ENCODE data around the gene RGL1. TPM values are rescaled to one million over a fixed set of nuclear protein-coding genes. Genes with fewer than 3 reads are reported as not detected.

RGL1 gene
- total RNA-seq, 1 experiment from 2014 or later = 1.3 TPM

GRCh38 chr1:183806125-183806524 is 1.2 kb downstream of the RGL1 start:
- no peaks in the 10 kb centered on the region for H3K9me2 ChIP-seq (ENCODE audit: insufficient read depth)
- no peak for TF ChIP-seq CEBPB (IDR thresholded peaks at IDR 0.05; ENCODE audit: low read depth)
- TF ChIP-seq POLR2A (IDR thresholded peaks at IDR 0.05; ENCODE audit: borderline replicate concordance, extremely low read depth, insufficient read depth, insufficient read length) = no peak
- TF ChIP-seq ZNF274 (IDR thresholded peaks at IDR 0.05; ENCODE audit: low read depth, low read length) = no peak
- TF ChIP-seq, protein P1, sequence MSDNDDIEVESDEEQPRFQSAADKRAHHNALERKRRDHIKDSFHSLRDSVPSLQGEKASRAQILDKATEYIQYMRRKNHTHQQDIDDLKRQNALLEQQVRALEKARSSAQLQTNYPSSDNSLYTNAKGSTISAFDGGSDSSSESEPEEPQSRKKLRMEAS (IDR thresholded peaks at IDR 0.05) = no peak
- no peak for TF ChIP-seq SIN3A (IDR thresholded peaks at IDR 0.05; ENCODE audit: low read depth)
- no peak for TF ChIP-seq SRF (IDR thresholded peaks at IDR 0.05; ENCODE audit: low read depth)
- no peak for TF ChIP-seq ZBTB33 (IDR thresholded peaks at IDR 0.05; ENCODE audit: extremely low read depth, insufficient replicate concordance, low read length)
- no peak for TF ChIP-seq ATF3 (IDR thresholded peaks at IDR 0.05)
- TF ChIP-seq SP1 (IDR thresholded peaks at IDR 0.05; ENCODE audit: low read depth) = no peak
- ChIA-PET RAD21 (ENCODE audit: low non-redundant PET in 1 of 2, low total read pairs in 2 of 2, uncharacterized antibody in 2 of 2, unreplicated experiment in 2 of 2) (no interaction called here), CTCF (no interaction called here), POLR2A (no interaction called here)
- H3K36me3 ChIP-seq (ENCODE audit: control insufficient read depth in 1 of 2, insufficient read depth in 2 of 2, low read length in 2 of 2) = no peaks in the 10 kb centered on the region
- ATAC-seq (no peak), DNase-seq (ENCODE audit: low read depth, low spot score) (no peak)
- no peak overlapping the region for H3K27ac ChIP-seq (ENCODE audit: low read depth, low read length)
- no peaks in the 10 kb centered on the region for H3K27me3 ChIP-seq (ENCODE audit: insufficient read depth, low read length)
- intact Hi-C loops (cut with micrococcal nuclease) = no loop called here
- BruUV-seq (replicated peaks) = no TSS peak
- peaks cover 0 to 14% of the 10 kb centered on the region in 2 experiments; a peak in 1 of 4 replicates for H3K4me1 ChIP-seq (ENCODE audit: control insufficient read depth in 1 of 2, insufficient read depth in 2 of 2, low read length in 2 of 2)
- no peak overlapping the region for H2AFZ ChIP-seq (ENCODE audit: low read depth, low read length, poor library complexity, severe bottlenecking)
- no peaks in the 10 kb centered on the region for H3K79me2 ChIP-seq (ENCODE audit: insufficient read depth, low read length)
- H3K4me3 ChIP-seq (replicated peaks in 1 of 2; ENCODE audit: low read depth in 1 of 2, low read length in 2 of 2) = no peak overlapping the region
- H3K9ac ChIP-seq (ENCODE audit: low read length) = no peak overlapping the region
- H4K20me1 ChIP-seq (ENCODE audit: insufficient read depth) = no peaks in the 10 kb centered on the region
- H3K4me2 ChIP-seq (ENCODE audit: low read length) = no peak overlapping the region
- H3K9me3 ChIP-seq (ENCODE audit: control insufficient read depth in 1 of 2, insufficient read depth in 1 of 2, low read depth in 1 of 2, low read length in 2 of 2) = no peaks in the 10 kb centered on the region

- H3K4me2 ChIP-seq (ENCODE audit: low read length) = no peak overlapping the region
- RAD21 ChIA-PET (ENCODE audit: low non-redundant PET in 1 of 2, low total read pairs in 2 of 2, uncharacterized antibody in 2 of 2, unreplicated experiment in 2 of 2) = no interaction called here
- no peak overlapping the region for H2AFZ ChIP-seq (ENCODE audit: low read depth, low read length, poor library complexity, severe bottlenecking)
- POLR2A ChIA-PET = no interaction called here
- H3K27ac ChIP-seq (ENCODE audit: low read depth, low read length) = no peak overlapping the region
- no peaks in the 10 kb centered on the region for H4K20me1 ChIP-seq (ENCODE audit: insufficient read depth)
- DNase-seq (ENCODE audit: low read depth, low spot score) = no peak
- no peaks in the 10 kb centered on the region for H3K9me2 ChIP-seq (ENCODE audit: insufficient read depth)
- peaks cover 0 to 14% of the 10 kb centered on the region in 2 experiments; a peak in 1 of 4 replicates for H3K4me1 ChIP-seq (ENCODE audit: control insufficient read depth in 1 of 2, insufficient read depth in 2 of 2, low read length in 2 of 2)
- H3K9ac ChIP-seq (ENCODE audit: low read length) = no peak overlapping the region
- no peaks in the 10 kb centered on the region for H3K9me3 ChIP-seq (ENCODE audit: control insufficient read depth in 1 of 2, insufficient read depth in 1 of 2, low read depth in 1 of 2, low read length in 2 of 2)
- intact Hi-C loops (cut with micrococcal nuclease) = no loop called here
- no peaks in the 10 kb centered on the region for H3K36me3 ChIP-seq (ENCODE audit: control insufficient read depth in 1 of 2, insufficient read depth in 2 of 2, low read length in 2 of 2)
- CTCF ChIA-PET = no interaction called here
- no peaks in the 10 kb centered on the region for H3K79me2 ChIP-seq (ENCODE audit: insufficient read depth, low read length)
- no TSS peak for BruUV-seq (replicated peaks)
- ATAC-seq = no peak
- no peak overlapping the region for H3K4me3 ChIP-seq (replicated peaks in 1 of 2; ENCODE audit: low read depth in 1 of 2, low read length in 2 of 2)
- H3K27me3 ChIP-seq (ENCODE audit: insufficient read depth, low read length) = no peaks in the 10 kb centered on the region
- TF ChIP-seq, protein P2, sequence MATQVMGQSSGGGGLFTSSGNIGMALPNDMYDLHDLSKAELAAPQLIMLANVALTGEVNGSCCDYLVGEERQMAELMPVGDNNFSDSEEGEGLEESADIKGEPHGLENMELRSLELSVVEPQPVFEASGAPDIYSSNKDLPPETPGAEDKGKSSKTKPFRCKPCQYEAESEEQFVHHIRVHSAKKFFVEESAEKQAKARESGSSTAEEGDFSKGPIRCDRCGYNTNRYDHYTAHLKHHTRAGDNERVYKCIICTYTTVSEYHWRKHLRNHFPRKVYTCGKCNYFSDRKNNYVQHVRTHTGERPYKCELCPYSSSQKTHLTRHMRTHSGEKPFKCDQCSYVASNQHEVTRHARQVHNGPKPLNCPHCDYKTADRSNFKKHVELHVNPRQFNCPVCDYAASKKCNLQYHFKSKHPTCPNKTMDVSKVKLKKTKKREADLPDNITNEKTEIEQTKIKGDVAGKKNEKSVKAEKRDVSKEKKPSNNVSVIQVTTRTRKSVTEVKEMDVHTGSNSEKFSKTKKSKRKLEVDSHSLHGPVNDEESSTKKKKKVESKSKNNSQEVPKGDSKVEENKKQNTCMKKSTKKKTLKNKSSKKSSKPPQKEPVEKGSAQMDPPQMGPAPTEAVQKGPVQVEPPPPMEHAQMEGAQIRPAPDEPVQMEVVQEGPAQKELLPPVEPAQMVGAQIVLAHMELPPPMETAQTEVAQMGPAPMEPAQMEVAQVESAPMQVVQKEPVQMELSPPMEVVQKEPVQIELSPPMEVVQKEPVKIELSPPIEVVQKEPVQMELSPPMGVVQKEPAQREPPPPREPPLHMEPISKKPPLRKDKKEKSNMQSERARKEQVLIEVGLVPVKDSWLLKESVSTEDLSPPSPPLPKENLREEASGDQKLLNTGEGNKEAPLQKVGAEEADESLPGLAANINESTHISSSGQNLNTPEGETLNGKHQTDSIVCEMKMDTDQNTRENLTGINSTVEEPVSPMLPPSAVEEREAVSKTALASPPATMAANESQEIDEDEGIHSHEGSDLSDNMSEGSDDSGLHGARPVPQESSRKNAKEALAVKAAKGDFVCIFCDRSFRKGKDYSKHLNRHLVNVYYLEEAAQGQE (IDR thresholded peaks at IDR 0.05; ENCODE audit: low read depth) = no peak
- TF ChIP-seq JUND (IDR thresholded peaks at IDR 0.05) (no peak), SP1 (IDR thresholded peaks at IDR 0.05; ENCODE audit: low read depth) (no peak), ELF1 (IDR thresholded peaks at IDR 0.05; ENCODE audit: borderline replicate concordance, low read depth) (no peak), CBX3 (IDR thresholded peaks at IDR 0.05; ENCODE audit: low read depth) (no peak), SIN3A (IDR thresholded peaks at IDR 0.05; ENCODE audit: low read depth) (no peak)
- TF ChIP-seq, protein P3, sequence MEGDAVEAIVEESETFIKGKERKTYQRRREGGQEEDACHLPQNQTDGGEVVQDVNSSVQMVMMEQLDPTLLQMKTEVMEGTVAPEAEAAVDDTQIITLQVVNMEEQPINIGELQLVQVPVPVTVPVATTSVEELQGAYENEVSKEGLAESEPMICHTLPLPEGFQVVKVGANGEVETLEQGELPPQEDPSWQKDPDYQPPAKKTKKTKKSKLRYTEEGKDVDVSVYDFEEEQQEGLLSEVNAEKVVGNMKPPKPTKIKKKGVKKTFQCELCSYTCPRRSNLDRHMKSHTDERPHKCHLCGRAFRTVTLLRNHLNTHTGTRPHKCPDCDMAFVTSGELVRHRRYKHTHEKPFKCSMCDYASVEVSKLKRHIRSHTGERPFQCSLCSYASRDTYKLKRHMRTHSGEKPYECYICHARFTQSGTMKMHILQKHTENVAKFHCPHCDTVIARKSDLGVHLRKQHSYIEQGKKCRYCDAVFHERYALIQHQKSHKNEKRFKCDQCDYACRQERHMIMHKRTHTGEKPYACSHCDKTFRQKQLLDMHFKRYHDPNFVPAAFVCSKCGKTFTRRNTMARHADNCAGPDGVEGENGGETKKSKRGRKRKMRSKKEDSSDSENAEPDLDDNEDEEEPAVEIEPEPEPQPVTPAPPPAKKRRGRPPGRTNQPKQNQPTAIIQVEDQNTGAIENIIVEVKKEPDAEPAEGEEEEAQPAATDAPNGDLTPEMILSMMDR (IDR thresholded peaks at IDR 0.05 in 2 of 3, conservative IDR thresholded peaks at IDR 0.05 in 1 of 3; ENCODE audit: borderline replicate concordance in 1 of 3, insufficient read depth in 1 of 3, low read depth in 2 of 3, low read length in 2 of 3) = no peak
Observed at GRCh38 chr1:183806675-183807074, 1.8 kb downstream of the RGL1 start.
